ENCODE measurements around the gene SPECC1. TPM values are rescaled to one million over a fixed set of nuclear protein-coding genes. Genes with fewer than 3 reads are reported as not detected.

Gene SPECC1
- total RNA-seq, 1 experiment from 2014 or later: 103 TPM

DNA sequence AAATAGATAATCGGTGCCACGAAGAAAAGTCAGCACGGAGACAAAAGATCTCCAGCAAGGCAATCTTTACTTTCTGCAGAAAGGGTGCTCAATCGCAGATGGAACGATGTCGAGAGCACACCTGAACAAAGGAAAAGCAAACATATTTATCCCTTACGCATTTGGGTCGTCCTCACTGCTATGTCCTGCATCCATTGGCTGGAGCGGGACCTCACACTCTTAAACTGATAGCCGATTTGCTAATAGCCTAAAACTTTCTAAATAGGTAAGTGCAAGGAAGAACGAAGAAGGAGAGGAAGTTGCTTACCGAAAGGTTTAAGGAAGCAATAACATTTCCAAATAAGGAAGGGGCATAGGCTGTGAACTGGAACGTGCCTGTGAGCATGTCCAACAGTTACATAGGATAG is 30.4 kb upstream of the SPECC1 start (continued):
- TF ChIP-seq ZNF425 (CRISPR knock-in tag; conservative IDR thresholded peaks at IDR 0.05) (no peak), IRF1 (CRISPR knock-in tag; IDR thresholded peaks at IDR 0.05) (no peak), AR (CRISPR knock-in tag; IDR thresholded peaks at IDR 0.05) (no peak), ZNF671 (CRISPR knock-in tag; IDR thresholded peaks at IDR 0.05) (no peak), MXD4 (CRISPR knock-in tag; IDR thresholded peaks at IDR 0.05; ENCODE audit: borderline replicate concordance) (no peak), JAZF1 (CRISPR knock-in tag; IDR thresholded peaks at IDR 0.05) (no peak)
- TF ChIP-seq, protein P1, sequence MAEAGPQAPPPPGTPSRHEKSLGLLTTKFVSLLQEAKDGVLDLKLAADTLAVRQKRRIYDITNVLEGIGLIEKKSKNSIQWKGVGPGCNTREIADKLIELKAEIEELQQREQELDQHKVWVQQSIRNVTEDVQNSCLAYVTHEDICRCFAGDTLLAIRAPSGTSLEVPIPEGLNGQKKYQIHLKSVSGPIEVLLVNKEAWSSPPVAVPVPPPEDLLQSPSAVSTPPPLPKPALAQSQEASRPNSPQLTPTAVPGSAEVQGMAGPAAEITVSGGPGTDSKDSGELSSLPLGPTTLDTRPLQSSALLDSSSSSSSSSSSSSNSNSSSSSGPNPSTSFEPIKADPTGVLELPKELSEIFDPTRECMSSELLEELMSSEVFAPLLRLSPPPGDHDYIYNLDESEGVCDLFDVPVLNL (CRISPR knock-in tag; IDR thresholded peaks at IDR 0.05; ENCODE audit: borderline replicate concordance, low read depth): no peak

DNA sequence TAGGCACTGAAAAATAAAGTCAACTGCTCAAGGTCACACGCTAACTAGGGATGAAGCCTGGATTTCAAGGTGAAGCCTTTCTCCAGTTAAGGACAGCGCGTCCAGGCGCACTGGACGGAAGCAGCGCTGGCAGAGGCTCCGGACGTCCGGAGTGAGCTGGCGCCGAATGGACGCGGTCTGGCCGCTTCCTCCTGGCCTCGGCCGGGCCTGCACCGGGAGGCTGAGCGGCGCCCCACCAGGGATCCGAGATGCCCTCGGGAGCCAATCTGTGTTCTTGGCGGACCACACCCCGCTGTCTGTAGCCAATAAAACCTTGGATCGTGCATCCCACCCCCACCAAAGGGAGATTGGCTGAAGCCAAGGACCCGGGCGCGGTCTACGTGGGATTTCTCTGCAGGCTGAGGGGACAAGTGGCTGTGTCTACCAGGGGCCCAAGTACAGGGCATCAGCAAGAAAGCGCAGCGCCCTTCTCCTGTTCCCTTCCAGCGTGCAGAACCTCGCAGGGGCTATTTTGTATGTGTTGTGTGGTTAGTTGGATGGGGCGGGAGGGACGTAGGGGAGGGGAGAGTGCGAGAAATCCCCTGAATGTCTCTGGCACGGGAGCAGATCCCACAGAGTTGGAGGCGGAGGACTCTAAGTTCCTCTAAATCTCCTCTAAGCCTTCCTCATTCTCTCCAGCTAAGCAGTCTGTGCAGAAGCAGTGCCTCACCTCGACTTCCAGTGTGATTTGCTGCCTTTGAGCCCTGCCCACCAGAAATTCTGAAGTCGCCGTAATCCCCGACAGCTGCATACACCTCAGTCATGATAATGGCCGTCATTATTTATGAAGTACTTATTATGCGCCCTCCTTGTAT is 29.0 kb upstream of the SPECC1 start:
- Mint-ChIP-seq H3K36me3 (peaks cover 16% of the 10 kb centered on the region), H3K27me3 (ENCODE audit: low read depth) (peaks cover 3% of the 10 kb centered on the region; the same call in 1 of the 2 replicates), H3K4me3 (peak overlapping the region; percentile 47), H3K9me3 (peaks cover 7% of the 10 kb centered on the region), H3K4me1 (peaks cover 31% of the 10 kb centered on the region), H3K27ac (peak overlapping the region; percentile 86; the same call in 1 of the 2 replicates)
- peak; percentile 34 for DNase-seq (ENCODE audit: low spot score)
- ChIA-PET POLR2A (interaction anchor here (0.5 kb wide), 1 partner anchor 73 kb away, joined by 5 read pairs; no protein-coding TSS in a partner anchor), CTCF (no interaction called here)
- peak; percentile 48 for ATAC-seq
- TF ChIP-seq HMGXB4 (CRISPR knock-in tag; IDR thresholded peaks at IDR 0.05) (no peak), GABPB1 (CRISPR knock-in tag; IDR thresholded peaks at IDR 0.05) (no peak), ELF4 (CRISPR knock-in tag; IDR thresholded peaks at IDR 0.05; ENCODE audit: low read depth) (no peak), SOX15 (CRISPR knock-in tag; IDR thresholded peaks at IDR 0.05) (no peak), NR2C2 (CRISPR knock-in tag; IDR thresholded peaks at IDR 0.05) (no peak), FOXK1 (CRISPR knock-in tag; IDR thresholded peaks at IDR 0.05) (no peak), OVOL2 (CRISPR knock-in tag; IDR thresholded peaks at IDR 0.05; ENCODE audit: borderline replicate concordance) (no peak), PRDM15 (CRISPR knock-in tag; IDR thresholded peaks at IDR 0.05) (no peak), ZNF232 (CRISPR knock-in tag; IDR thresholded peaks at IDR 0.05) (no peak), ZNF423 (CRISPR knock-in tag; IDR thresholded peaks at IDR 0.05) (no peak), NR3C1 (CRISPR knock-in tag; conservative IDR thresholded peaks at IDR 0.05; ENCODE audit: low read depth) (no peak)
- TF ChIP-seq, protein P2, sequence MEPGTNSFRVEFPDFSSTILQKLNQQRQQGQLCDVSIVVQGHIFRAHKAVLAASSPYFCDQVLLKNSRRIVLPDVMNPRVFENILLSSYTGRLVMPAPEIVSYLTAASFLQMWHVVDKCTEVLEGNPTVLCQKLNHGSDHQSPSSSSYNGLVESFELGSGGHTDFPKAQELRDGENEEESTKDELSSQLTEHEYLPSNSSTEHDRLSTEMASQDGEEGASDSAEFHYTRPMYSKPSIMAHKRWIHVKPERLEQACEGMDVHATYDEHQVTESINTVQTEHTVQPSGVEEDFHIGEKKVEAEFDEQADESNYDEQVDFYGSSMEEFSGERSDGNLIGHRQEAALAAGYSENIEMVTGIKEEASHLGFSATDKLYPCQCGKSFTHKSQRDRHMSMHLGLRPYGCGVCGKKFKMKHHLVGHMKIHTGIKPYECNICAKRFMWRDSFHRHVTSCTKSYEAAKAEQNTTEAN (CRISPR knock-in tag; IDR thresholded peaks at IDR 0.05): no peak
- TF ChIP-seq, protein P3, sequence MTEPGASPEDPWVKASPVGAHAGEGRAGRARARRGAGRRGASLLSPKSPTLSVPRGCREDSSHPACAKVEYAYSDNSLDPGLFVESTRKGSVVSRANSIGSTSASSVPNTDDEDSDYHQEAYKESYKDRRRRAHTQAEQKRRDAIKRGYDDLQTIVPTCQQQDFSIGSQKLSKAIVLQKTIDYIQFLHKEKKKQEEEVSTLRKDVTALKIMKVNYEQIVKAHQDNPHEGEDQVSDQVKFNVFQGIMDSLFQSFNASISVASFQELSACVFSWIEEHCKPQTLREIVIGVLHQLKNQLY (CRISPR knock-in tag; IDR thresholded peaks at IDR 0.05): no peak
